GM12892 (cell line): Measurements from ENCODE around the gene AUNIP.

Experiments used
- POLR2A ChIP-seq: IDR thresholded peaks from 2 replicates; pipeline ENCODE4 v1.6.1; 2011; ENCODE audit warnings: low read depth, low read length, control low read depth
- POLR2AphosphoS5 ChIP-seq: IDR thresholded peaks from 2 replicates; pipeline ENCODE4 v1.6.1; 2011; ENCODE audit warnings: low read depth, low read length, control low read depth

GRCh38 chr1:25802915-25803314 is 56.3 kb downstream of the AUNIP start:
- TF ChIP-seq POLR2A = no peak
- no peak for TF ChIP-seq POLR2AphosphoS5
